GM19463 (cell line): ENCODE results near the gene CNNM1.
A peak's percentile ranks its signal among the peaks of the same experiment; 100 is the strongest.

Experiments used
- ATAC-seq: cut with Tn5 transposase; IDR thresholded peaks from one replicate; pipeline ENCODE4 v1.9.1; 2021; ENCODE audit warnings: mild to moderate bottlenecking, moderate library complexity; ENCODE audit not compliant: unreplicated experiment

CNNM1 gene

DNA sequence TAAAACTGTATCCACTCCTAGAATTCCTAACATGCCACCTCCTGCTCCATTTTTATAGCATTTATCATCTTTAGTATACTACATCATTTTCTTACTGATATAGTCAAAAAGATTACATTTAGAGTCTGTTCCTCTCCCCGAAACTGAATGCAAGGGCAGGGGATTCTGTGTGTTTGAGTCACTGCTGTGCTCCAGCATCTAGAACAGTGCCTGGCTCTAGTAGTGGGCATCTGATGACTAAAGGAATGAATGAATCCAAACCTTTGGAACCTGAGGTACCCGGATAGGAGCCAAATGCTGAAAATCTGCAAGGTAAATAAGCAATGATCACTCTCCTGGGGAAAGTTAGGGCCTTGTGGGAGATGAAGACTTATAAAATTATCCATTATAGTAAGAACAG lies 82.4 kb downstream of the CNNM1 start:
- no peak for ATAC-seq

GRCh38 chr10:99412099-99412498 lies 82.9 kb downstream of the CNNM1 start:
- ATAC-seq: no peak

DNA sequence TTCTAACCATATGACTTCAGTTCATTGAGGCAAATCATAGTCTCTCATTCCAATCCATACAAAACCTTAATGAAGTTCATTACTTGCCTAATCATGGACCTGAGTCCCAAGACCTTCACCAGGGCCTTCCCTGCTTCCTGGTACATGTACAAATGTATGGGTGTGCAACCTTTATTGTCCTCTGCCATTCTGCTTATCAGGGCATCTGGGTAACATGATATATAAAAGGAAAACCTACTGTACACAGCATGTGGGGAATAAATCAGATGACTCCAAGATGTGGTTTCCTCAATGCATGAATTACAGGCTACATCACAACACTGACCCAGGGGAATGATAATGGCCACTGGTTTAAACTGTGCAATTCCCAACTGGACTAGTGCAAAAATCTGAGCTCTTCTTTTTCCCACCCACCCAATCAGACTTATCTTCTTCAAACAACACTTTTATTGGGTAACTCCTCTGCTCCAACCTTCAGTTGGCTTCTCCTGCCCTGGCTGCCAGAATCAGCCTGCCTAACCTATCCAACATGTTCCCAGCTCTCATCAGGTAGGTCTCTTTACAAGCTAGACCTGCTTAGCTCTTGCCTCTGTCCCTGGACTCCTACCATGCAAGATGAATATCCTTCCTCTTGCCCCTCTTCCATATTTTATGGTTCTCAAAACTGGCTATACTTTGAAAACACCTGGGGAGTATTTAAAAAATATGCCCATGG lies 89.9 kb downstream of the CNNM1 start:
- ATAC-seq: no peak

DNA sequence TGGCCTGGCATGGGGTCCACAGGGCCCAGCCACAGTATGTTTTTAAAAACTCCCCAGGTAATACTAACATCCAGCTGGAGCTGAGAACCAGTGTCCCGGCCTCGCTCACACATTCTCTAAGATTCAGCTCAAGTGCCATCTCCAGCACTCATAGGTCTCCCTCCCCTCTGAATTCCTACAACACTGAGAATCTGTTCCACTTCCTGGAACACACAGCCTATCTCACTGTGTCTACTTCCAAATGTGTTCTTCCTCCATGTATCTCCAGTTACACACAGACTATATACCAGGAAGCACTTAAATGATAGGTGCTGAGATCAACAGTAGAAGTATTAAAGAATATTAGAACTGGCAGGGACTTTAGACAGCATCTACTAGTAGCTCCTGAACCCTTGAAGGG lies 90.5 kb downstream of the CNNM1 start:
- no peak for ATAC-seq

GRCh38 chr10:99421233-99421739 lies 92.1 kb downstream of the CNNM1 start:
- no peak for ATAC-seq

- no peak for ATAC-seq
Observed at GRCh38 chr10:99422529-99423096, 93.5 kb downstream of the CNNM1 start.

DNA sequence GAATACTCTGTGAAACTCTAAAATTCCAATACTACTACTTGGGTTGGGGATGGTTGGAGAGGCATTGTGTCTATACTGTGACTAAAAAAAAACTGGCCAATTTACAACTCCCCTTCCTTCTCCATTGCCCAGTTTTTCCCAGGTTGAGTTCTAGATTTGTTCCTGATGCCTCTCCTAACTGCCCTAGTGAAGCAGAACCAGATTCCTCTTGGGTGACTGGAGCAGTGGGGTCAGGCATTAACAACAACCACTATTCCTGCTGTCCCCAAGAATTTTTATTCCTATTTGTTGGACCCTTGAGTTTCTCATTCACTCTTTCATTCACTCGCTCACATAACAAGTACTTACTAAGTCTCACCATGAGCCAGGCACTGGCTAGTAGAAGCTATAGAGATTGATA lies 95.5 kb downstream of the CNNM1 start:
- ATAC-seq: no peak

DNA sequence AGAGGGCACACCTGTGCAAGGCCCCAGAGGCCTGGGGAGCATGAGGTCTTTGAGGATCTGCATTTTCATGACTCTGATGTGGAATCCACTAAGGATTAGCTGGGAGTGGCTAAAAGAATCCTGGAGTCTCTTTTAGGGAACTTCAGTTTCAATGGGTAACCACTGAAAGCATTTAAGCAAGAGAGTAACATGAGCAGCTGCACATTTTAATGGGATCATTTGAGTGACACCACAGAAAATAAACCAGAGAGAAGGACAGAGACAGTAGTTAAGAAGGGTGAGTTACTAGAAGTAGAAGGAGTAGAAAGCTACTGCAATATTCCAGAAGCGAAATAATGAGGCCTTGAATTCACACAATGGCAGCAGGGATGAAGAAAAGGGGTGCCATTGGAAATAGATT lies 96.0 kb downstream of the CNNM1 start:
- ATAC-seq: no peak

GRCh38 chr10:99426689-99427088 lies 97.5 kb downstream of the CNNM1 start:
- no peak for ATAC-seq

DNA sequence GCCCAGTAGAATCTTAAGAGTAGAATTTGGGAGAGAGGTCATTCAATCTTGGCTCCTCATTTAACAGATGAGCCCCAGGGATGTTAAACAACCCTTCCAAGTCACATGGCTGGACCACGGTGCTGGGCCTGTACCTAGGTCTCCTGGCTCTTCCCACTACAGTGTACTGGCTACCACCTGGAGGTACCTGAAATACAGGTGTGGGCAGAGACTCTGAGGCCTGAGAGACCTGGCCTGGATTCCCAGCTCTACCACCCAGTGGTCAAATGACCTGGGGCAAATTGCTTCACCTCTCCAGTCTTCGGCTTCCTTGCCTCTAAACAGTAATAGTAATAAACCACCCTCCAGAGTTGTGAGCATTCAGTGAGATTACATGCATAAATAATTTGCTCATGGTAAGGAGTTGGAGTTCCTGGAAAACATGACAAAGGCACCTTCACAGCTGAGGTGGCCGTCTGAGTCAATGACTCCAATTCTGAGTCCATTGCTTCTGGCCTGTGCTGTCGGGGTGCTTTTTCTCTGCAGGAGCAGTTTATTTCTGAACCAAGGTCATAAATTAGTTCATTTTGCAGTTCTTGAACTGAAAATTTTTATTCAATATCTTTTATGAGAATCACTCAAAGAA lies 98.5 kb downstream of the CNNM1 start:
- no peak for ATAC-seq

DNA sequence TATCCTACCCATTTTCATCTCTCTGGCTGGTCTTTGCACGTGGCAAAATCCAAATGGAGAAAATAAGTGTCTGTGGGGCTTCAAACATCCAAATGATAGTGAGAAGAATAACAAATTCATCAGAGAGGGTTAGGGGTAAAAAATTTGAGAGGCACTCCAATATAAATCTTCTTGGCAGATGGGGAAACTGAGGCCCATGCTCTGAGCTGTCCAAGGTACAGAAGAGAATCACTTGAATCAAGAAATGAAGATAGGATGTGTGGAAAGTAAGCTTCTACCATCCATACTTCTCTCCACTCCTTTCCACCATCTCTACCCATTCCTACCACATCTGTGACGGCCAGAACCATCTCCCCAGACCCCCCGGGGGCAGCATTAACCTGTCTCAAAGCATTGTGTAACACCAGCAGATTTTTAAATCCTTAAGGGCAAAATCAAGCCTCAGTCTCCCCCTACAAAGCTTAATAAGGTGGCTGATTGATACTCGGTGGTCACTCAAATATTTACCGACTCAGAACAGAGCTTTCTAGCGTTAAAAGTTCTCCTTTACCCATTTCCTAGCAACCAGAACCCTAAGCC lies 100.5 kb downstream of the CNNM1 start:
- no peak for ATAC-seq

DNA sequence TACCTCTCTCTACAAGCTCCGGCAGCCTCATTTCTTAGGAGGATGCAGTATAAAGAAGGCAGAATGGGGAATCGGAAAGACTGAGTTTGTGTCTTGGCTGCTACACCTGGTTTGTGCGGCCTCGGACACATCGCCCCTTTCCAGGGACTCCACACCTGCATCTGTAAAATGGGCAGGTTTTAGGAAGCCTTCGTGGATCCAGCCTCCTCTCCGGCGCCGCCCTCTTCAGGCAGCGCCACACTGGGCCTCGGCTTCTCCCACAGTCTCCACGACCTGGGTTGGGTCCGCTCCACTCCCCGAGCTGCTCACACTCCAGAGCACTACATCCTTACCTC lies 100.9 kb downstream of the CNNM1 start:
- ATAC-seq: peak; percentile 2

DNA sequence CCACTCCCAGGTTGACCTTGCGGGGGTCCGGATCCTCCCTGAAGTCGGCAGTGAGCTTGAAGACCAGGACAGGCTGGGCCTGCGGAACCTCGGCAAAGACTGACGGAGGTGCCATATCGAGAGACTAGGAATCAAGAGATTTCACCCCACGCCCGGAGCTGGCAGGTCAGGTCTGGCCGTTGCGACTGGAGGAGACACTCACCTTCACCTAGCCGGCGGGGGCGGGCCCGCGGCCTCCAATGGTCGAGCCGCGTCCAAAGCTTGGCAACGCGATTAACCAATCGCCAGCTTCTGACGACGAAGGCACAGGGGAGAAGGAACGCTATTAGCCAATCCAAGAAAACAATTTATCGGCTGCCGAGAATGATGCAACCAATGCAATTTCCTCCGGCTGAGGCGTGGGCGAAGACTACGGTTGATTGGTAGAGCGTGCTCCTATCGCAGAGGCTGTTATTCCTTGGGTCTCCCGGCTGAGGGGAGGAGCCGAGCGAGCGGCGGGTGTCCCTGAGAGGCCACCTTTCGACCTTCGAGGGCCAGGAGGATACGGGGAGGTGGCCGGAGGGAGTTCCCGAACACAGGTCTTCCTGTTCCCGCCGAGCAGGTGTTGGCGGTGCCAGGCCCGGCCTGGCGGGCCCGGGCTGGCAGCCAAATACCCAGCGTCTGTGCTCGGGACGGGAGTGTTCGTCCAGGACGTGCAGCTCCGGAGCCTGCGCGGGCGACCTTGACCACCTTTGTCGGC lies 101.5 kb downstream of the CNNM1 start, which contains the start of gene GOT1:
TSS of gene GOT1 (minus strand) at position 174 of the 739 bp plus-strand sequence. CDS start at position 115, 59 bp downstream.
- ATAC-seq: peak; percentile 93

DNA sequence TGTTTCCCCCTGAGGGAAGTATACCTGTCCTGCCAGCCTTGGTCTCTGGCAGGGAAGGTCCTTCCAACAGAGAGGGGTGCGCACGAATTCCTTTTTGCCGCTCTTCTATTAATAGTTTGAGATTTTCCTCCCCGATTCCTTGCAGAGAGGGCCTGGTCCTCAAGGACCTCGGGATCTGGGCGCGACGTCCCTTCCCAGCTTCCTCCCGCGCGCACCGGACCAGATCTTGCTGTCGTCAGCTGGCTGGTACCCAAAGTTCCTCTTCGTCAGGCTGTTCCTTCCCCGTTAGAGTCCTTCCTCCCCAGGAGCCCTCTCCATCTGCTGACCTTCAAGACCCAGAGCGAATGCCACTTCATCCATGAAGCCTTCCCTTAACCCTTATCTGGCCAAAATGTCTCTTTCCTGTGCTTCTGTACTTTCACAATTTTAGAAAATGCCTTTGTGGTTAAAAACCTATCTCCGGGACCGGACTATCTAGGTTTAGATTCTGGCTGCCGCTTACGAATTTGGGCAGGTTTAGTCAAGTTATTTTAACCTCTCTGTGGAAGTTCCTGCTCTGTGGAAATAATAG lies 102.1 kb downstream of the CNNM1 start:
- ATAC-seq: no peak

GRCh38 chr10:99432047-99432446 lies 102.9 kb downstream of the CNNM1 start:
- no peak for ATAC-seq

- no peak for ATAC-seq
Observed at GRCh38 chr10:99432881-99433280, 103.7 kb downstream of the CNNM1 start.

DNA sequence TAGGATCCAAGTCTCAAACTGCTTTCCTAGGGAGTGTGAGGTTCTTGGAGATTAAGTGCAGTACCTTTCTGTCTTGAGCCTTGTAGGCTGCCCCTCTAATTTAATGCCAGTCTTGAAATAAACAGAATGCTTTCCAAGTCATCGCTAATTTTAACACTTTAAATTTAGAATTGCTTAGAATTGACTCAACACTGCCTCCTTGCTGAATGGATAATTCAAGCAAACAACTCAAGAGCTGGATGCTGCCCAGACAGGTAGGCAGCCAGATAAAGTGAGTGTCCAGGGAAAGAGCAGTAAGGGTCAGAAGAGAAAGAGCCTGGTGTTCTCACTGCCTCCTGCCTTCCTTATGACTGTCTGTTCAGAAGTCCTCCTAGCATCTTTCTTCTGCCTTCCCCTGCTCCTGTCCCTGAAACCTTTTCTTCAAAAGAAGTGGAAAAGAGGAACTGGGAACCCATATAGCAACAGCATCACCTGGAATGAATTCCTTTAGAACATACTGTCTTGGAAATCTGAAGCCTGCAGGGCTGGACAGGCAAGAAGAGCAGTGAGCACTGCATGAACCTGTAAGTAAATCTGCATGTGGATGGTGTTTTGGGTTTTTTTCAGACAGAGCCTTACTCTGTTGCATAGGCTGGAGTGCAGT lies 104.3 kb downstream of the CNNM1 start:
- ATAC-seq: no peak

GRCh38 chr10:99435986-99436638 lies 107.0 kb downstream of the CNNM1 start:
- ATAC-seq: no peak

DNA sequence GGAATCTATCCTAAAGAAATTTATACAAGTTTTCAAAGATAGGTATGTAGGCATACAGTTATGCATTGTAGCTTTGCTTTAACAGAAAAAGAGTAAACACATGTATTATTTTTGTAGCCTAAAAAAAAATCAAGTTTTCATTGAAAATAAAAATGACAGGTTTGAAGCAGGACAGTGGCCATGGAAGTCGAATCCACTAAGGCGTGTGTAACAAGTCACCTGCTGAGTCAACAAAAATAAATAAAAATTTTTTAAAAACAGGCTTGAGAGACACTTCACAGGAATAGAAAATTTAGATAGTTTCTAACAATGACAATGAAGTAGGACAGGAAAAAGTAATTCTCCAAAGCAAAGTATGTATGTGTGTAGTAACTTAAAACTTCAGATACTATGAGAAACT lies 109.7 kb downstream of the CNNM1 start:
- no peak for ATAC-seq

DNA sequence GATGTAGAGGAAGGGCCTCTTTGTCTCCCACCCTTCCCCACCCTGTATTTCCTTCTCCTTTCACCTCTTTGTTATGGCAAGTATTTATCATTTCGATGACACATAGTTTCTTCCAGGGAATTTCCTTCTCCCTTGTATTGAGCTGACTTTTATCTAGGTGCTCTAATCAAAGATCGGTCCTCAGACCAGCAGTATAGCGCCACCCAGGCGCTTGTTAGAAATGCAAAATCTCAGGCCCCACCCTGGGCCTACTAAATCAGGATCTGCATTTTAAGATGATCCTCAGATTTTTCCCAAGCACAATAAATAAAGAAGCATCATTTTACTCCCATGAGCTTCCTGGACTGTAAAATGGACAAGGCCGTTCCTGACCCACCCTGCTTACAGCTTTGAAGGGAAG lies 113.2 kb downstream of the CNNM1 start:
- ATAC-seq: no peak
